K562 (cell line): ENCODE data around the gene LSM4. TPM values are rescaled to one million over a fixed set of nuclear protein-coding genes. Genes with fewer than 3 reads are reported as not detected.

Experiments
- ATAC-seq: fragments of 200-7000 bp; cut with Tn5 transposase; 3 replicates; pipeline ENCODE4 v1.9.1; 2020; ENCODE audit warnings: moderate library complexity
- BruUV-seq: library from RNA; stranded (reverse); fragments of 400-500 nt; replicated peaks from 2 replicates; lab custom pipeline; 2021; lab: Mats Ljungman, UMichigan
- CTCF ChIA-PET: fragments of 300-600 bp; formaldehyde crosslinking; extraction: SDS; loops from one replicate; lab custom pipeline; 2021; ENCODE audit warnings: low intra/inter-chr PET ratio; lab: Yijun Ruan, JAX
- POLR2A ChIA-PET: fragments of 300-600, 350-650 bp; sonication (Branson Sonifier 250); formaldehyde crosslinking; extraction: SDS; loops from one replicate; lab custom pipeline; 2021; ENCODE audit warnings: antibody characterized with exemption, inconsistent platforms; lab: Yijun Ruan, JAX
- DNase-seq, 4 experiments: peaks; one replicate each; pipeline versions ENCODE4 v3.0.0 to v3.0.0-alpha.2; 2011 to 2018; ENCODE audit warnings: low spot score in 3 of 4, mixed read lengths in 3 of 4; ENCODE audit errors: extremely low read depth in 1 of 4
- FAIRE-seq: peaks from 2 replicates; lab custom pipeline; 2011; peaks lifted over from hg19 to GRCh38; lab: Jason Lieb, UNC
- H2AFZ ChIP-seq: 2 replicates; pipeline ENCODE4 v1.6.0; 2011; ENCODE audit warnings: low read depth, low read length, control low read depth, inconsistent platforms
- H3K27ac ChIP-seq: fragments of 200-600 bp; 3 replicates; pipeline ENCODE4 v1.8.0; 2011; ENCODE audit warnings: low read depth, mild to moderate bottlenecking, control low read depth, inconsistent platforms, low read length, moderate library complexity, mixed read lengths; ENCODE audit errors: extremely low read depth
- H3K27me3 ChIP-seq, 2 experiments: fragments of 300-600 bp in 1 of 2; 2 replicates in 1 of 2; 3 replicates in 1 of 2; pipeline versions ENCODE4 v1.6.0 to v1.8.0; 2011; ENCODE audit warnings: inconsistent platforms in 2 of 2, low read length in 2 of 2, mild to moderate bottlenecking in 1 of 2, mixed read lengths in 1 of 2, moderate library complexity in 1 of 2; ENCODE audit not compliant: control insufficient read depth in 2 of 2, insufficient read depth in 2 of 2
- H3K36me3 ChIP-seq: fragments of 300-600 bp; 3 replicates; pipeline ENCODE4 v1.8.0; 2011; ENCODE audit warnings: mild to moderate bottlenecking, low read length, inconsistent platforms; ENCODE audit not compliant: control insufficient read depth, insufficient read depth
- H3K4me1 ChIP-seq, 2 experiments: fragments of 200-600 bp in 1 of 2; replicated peaks in 1 of 2; 2 replicates in 1 of 2; 3 replicates in 1 of 2; pipeline versions ENCODE4 v1.5.1 to v1.8.0; 2011; ENCODE audit warnings: inconsistent platforms in 2 of 2, low read length in 2 of 2, mild to moderate bottlenecking in 1 of 2, mixed read lengths in 1 of 2, moderate library complexity in 1 of 2; ENCODE audit not compliant: control insufficient read depth in 2 of 2, insufficient read depth in 2 of 2
- H3K4me2 ChIP-seq: 2 replicates; pipeline ENCODE4 v1.6.1; 2011; ENCODE audit warnings: low read length, control low read depth, inconsistent platforms, mixed read lengths; ENCODE audit not compliant: insufficient read depth
- H3K4me3 ChIP-seq: fragments of 200-600 bp; sonication (generic), shearing (Covaris generic); 2 replicates; pipeline ENCODE4 v1.5.1; 2016; ENCODE audit warnings: control low read depth, inconsistent platforms
- H3K79me2 ChIP-seq: fragments of 200-600 bp; 3 replicates; pipeline ENCODE4 v1.8.0; 2011; ENCODE audit warnings: low read length, inconsistent platforms; ENCODE audit not compliant: control insufficient read depth, insufficient read depth
- H3K9ac ChIP-seq, 2 experiments: 2 replicates each; pipeline versions ENCODE4 v1.6.0 to v1.6.1; 2011; ENCODE audit warnings: low read depth in 2 of 2, low read length in 2 of 2, control low read depth in 1 of 2, inconsistent platforms in 1 of 2, mild to moderate bottlenecking in 1 of 2, mixed read lengths in 1 of 2; ENCODE audit not compliant: insufficient read depth in 1 of 2
- H3K9me1 ChIP-seq: one replicate; pipeline ENCODE4 v1.6.0; 2011; ENCODE audit warnings: inconsistent platforms, mild to moderate bottlenecking, low read length, moderate library complexity; ENCODE audit not compliant: control insufficient read depth, insufficient read depth
- H3K9me3 ChIP-seq: replicated peaks from 2 replicates; pipeline ENCODE4 v1.5.1; 2011; ENCODE audit warnings: low read depth, low read length, inconsistent platforms; ENCODE audit not compliant: control insufficient read depth, insufficient read depth
- H4K20me1 ChIP-seq: replicated peaks from 2 replicates; pipeline ENCODE4 v1.6.1; 2011; ENCODE audit warnings: low read length, inconsistent platforms, mixed read lengths; ENCODE audit not compliant: control insufficient read depth, insufficient read depth
- ADNP ChIP-seq: fragments of 200-800 bp; sonication (Bioruptor generic); IDR thresholded peaks from 2 replicates; pipeline ENCODE4 v1.6.1; 2016; ENCODE audit warnings: missing genetic modification characterization, missing compliant biosample characterization
- BCOR ChIP-seq: fragments of 450-650 bp; IDR thresholded peaks from 2 replicates; pipeline ENCODE4 v1.6.1; 2016
- BDP1 ChIP-seq: IDR thresholded peaks from 3 replicates; pipeline ENCODE4 v1.6.1; 2011; ENCODE audit not compliant: insufficient read length, insufficient read depth
- CBFA2T2 ChIP-seq: fragments of 450-650 bp; conservative IDR thresholded peaks from 2 replicates; pipeline ENCODE4 v1.6.1; 2017; ENCODE audit warnings: mild to moderate bottlenecking
- CBFA2T3 ChIP-seq: fragments of 450-650 bp; IDR thresholded peaks from 2 replicates; pipeline ENCODE4 v1.6.1; 2017
- EHMT2 ChIP-seq: fragments of 450-650 bp; IDR thresholded peaks from 2 replicates; pipeline ENCODE4 v1.6.1; 2018; ENCODE audit warnings: antibody characterized with exemption
- KAT8 ChIP-seq: fragments of 450-650 bp; IDR thresholded peaks from 2 replicates; pipeline ENCODE4 v1.6.1; 2016; ENCODE audit warnings: low read depth, mild to moderate bottlenecking
- MEF2D ChIP-seq: conservative IDR thresholded peaks from 2 replicates; pipeline ENCODE4 v1.6.1; 2016; ENCODE audit warnings: low read depth, missing genetic modification characterization, missing compliant biosample characterization
- PTBP1 ChIP-seq: fragments of 200-400 bp; formaldehyde crosslinking; IDR thresholded peaks from 2 replicates; pipeline ENCODE4 v1.6.1; 2017; ENCODE audit warnings: low read depth, low read length
- RBM25 ChIP-seq: fragments of 200-400 bp; formaldehyde crosslinking; IDR thresholded peaks from 2 replicates; pipeline ENCODE4 v1.6.1; 2018; ENCODE audit warnings: low read length, low read depth, moderate library complexity; ENCODE audit not compliant: severe bottlenecking
- SRF ChIP-seq, 2 experiments: fragments of 250-450, 450-650 bp in 1 of 2; sonication (Bioruptor Pico) in 1 of 2; sonication (generic) in 1 of 2; formaldehyde crosslinking; IDR thresholded peaks; 2 replicates each; pipeline versions ENCODE4 v1.5.0 to v1.5.1; 2020 to 2022; ENCODE audit warnings: mild to moderate bottlenecking in 1 of 2, missing genetic modification reagents in 1 of 2
- TBL1XR1 ChIP-seq, 2 experiments: IDR thresholded peaks; 2 replicates each; pipeline ENCODE4 v1.6.1; 2012; ENCODE audit warnings: improper control_type of control experiment in 2 of 2, low read length in 2 of 2, mild to moderate bottlenecking in 1 of 2
- ZNF232 ChIP-seq: sonication (generic); formaldehyde crosslinking; IDR thresholded peaks from 2 replicates; pipeline ENCODE4 v1.8.0; 2022; ENCODE audit warnings: mild to moderate bottlenecking, missing genetic modification reagents
- WGBS: fragments of 100-300 bp; shearing (Covaris generic); methylation state at CpG from one replicate; pipeline ENCODE4 v1.1.6; 2016; ENCODE audit warnings: low coverage, mixed read lengths; ENCODE audit not compliant: insufficient coverage; ENCODE audit errors: missing lambda C conversion rate; 5-methylcytosine and 5-hydroxymethylcytosine counted together
- in situ Hi-C: fragments of 300-500 bp; cut with MboI; formaldehyde crosslinking; loops from 4 replicates; pipeline ENCODE4 v1.15.0; 2018; ENCODE audit warnings: inconsistent platforms, mixed read lengths
- intact Hi-C: fragments of 100-400 bp; cut with micrococcal nuclease; formaldehyde crosslinking; loops from 2 replicates; pipeline ENCODE4 v1.14.2; 2022
- polyA plus RNA-seq, 8 experiments: library from polyadenylated mRNA; depleted of rRNA in 4 of 8; stranded (reverse) in 5 of 8; unstranded in 3 of 8; fragments of >200 nt; fragmentation: Nextera tagmentation in 2 of 8; fragmentation: Illumina TruSeq in 1 of 8; extraction: Ambion mirVana in 2 of 8; extraction: Trizol in 1 of 8; gene quantifications; 2 replicates each; pipeline versions ENCODE4 v1.2.1 to v1.2.3, GENCODE V29; 2011 to 2014; ENCODE audit warnings: inconsistent platforms in 1 of 8, missing spikeins in 1 of 8
- total RNA-seq, 7 experiments: library from RNA; depleted of rRNA in 6 of 7; stranded (reverse); fragments of >200 nt in 6 of 7; fragmentation: Illumina TruSeq in 2 of 7; extraction: Trizol in 2 of 7; gene quantifications; 2 replicates each; pipeline versions ENCODE4 v1.2.1 to v1.2.3, GENCODE V29; 2011 to 2021; ENCODE audit warnings: low replicate concordance in 1 of 7
- TF ChIP-seq, protein P1 (sequence below): sonication (generic); formaldehyde crosslinking; IDR thresholded peaks from 2 replicates; pipeline ENCODE4 v1.8.0; 2022; ENCODE audit warnings: mild to moderate bottlenecking, missing genetic modification reagents
- TF ChIP-seq, protein P2 (sequence below): sonication (generic); formaldehyde crosslinking; IDR thresholded peaks from 2 replicates; pipeline ENCODE4 v1.8.1; 2022; ENCODE audit warnings: missing genetic modification reagents

Gene LSM4
- total and polyA plus RNA-seq, 9 of the 15 experiments (the other 6 are each of a cell fraction or from before 2014, with no cell fraction given), result 11.9 to 763 (median 202) TPM

DNA sequence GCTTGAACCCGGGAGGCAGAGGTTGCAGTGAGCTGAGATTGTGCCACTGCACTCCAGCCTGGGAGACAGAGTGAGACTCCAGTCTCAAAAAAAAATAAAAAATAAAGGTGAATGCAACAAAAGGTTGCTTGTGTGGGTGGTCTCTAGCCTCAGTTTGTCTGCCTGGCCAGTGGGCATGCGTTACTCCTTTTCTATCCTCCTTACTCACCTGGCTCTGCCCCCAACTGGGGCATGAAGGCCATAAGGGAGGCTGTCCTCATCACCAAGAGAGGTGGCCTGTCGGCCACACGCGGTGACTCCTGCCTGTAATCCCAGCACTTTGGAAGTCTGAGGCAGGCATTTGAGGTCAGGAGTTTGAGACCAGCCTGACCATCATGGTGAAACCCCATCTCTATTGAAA, 39.5 kb downstream of the LSM4 start:
- no peak overlapping the region for H2AFZ ChIP-seq
- peaks cover 38% of the 10 kb centered on the region for H3K79me2 ChIP-seq
- 84% methylated on average over 5 of the region's 5 CpGs for WGBS
- H3K27me3 ChIP-seq, result no peaks in the 10 kb centered on the region
- no peak overlapping the region for H3K4me2 ChIP-seq
- TF ChIP-seq BCOR, result 0 out of 2 replicates have a peak, but pooled peaks have one; percentile 6
- 0 out of 2 replicates have a peak, but pooled peaks have one; percentile 4 for TF ChIP-seq ADNP
- no peak for TF ChIP-seq ZNF232 (CRISPR knock-in tag)
- peak; percentile 6 for TF ChIP-seq RBM25
- H4K20me1 ChIP-seq, result peaks cover 21% of the 10 kb centered on the region
- peaks cover 7% of the 10 kb centered on the region for H3K9me1 ChIP-seq
- H3K36me3 ChIP-seq, result peaks cover 14% of the 10 kb centered on the region
- intact Hi-C loops (no loop called here), in situ Hi-C loops (no loop called here)
- H3K9me3 ChIP-seq, result no peaks in the 10 kb centered on the region
- peaks cover 16 to 56% of the 10 kb centered on the region in 2 experiments for H3K4me1 ChIP-seq
- ChIA-PET CTCF (interaction anchor here (0.6 kb wide), 1 partner anchor 20 kb away, joined by 3 read pairs; no protein-coding TSS in a partner anchor), POLR2A (no interaction called here)
- no peak overlapping the region for H3K9ac ChIP-seq
- no peak for ATAC-seq
- DNase-seq, result no peak
- no peak overlapping the region; the same call in 2 of the 3 replicates for H3K27ac ChIP-seq
- no TSS peak for BruUV-seq
- H3K4me3 ChIP-seq, result no peak overlapping the region
- FAIRE-seq, result no peak

DNA sequence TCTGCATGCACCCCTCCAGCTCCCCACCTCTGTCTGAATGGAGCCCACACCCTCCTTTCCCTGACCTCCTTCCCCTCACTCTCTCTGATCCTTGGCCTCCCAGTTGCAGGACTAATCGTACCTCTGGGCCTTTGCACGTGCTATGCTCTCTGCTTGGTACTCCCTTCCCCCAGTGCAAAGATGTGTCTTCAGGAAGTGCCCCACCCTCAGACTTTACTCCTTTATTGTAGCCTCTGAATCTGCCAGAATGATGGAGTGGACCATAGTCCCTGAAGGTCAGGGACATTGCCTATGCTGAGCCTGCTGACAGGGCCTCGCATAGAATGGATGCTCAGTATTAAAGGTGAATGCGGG, 40.1 kb downstream of the LSM4 start:
- Histone ChIP-seq H3K4me1 (peaks cover 21 to 57% of the 10 kb centered on the region in 2 experiments), H3K9ac (peak overlapping the region; percentile 95 to 99; a peak in 3 of 4 replicates), H3K4me2 (peak overlapping the region; percentile 95), H3K27ac (peak overlapping the region; percentile 100), H4K20me1 (peaks cover 26% of the 10 kb centered on the region), H3K79me2 (peaks cover 44% of the 10 kb centered on the region), H3K9me3 (no peaks in the 10 kb centered on the region), H3K27me3 (no peaks in the 10 kb centered on the region), H3K4me3 (peak overlapping the region; percentile 50), H2AFZ (no peak overlapping the region; the same call in 1 of the 2 replicates), H3K9me1 (peaks cover 12% of the 10 kb centered on the region), H3K36me3 (peaks cover 19% of the 10 kb centered on the region)
- ATAC-seq, result no peak
- DNase-seq, result peak in 2 of 4 experiments; percentile 39 to 80
- intact Hi-C loops, result no loop called here
- ChIA-PET POLR2A (interaction anchor here (1.8 to 6.0 kb wide), 5 partner anchors 10 to 106 kb away, joined by 10 to 122 read pairs (median 106); partner anchors contain the start of gene PGPEP1), CTCF (interaction anchor here (0.6 kb wide), 1 partner anchor 20 kb away, joined by 3 read pairs; no protein-coding TSS in a partner anchor)
- no TSS peak for BruUV-seq
- FAIRE-seq, result peak; percentile 6
- in situ Hi-C loops, result no loop called here
- 40% methylated on average over 4 of the region's 4 CpGs for WGBS
- TF ChIP-seq MEF2D (tag), result no peak
- TF ChIP-seq, protein P1, sequence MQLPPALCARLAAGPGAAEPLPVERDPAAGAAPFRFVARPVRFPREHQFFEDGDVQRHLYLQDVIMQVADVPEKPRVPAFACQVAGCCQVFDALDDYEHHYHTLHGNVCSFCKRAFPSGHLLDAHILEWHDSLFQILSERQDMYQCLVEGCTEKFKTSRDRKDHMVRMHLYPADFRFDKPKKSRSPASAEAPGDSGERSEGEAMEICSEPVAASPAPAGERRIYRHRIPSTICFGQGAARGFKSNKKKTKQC (CRISPR knock-in tag), result no peak
- no peak for TF ChIP-seq KAT8
- TF ChIP-seq CBFA2T3, result 0 out of 2 replicates have a peak, but pooled peaks have one; percentile 8
- TF ChIP-seq TBL1XR1 (IDR thresholded peaks at IDR 0.05; ENCODE audit: low read length in 2 of 2), result no peak
- no peak for TF ChIP-seq BDP1
- peak; percentile 88; the same call in 1 of the 2 replicates for TF ChIP-seq PTBP1
- TF ChIP-seq SRF (CRISPR knock-in tag; IDR thresholded peaks at IDR 0.05), result no peak
- TF ChIP-seq, protein P2, sequence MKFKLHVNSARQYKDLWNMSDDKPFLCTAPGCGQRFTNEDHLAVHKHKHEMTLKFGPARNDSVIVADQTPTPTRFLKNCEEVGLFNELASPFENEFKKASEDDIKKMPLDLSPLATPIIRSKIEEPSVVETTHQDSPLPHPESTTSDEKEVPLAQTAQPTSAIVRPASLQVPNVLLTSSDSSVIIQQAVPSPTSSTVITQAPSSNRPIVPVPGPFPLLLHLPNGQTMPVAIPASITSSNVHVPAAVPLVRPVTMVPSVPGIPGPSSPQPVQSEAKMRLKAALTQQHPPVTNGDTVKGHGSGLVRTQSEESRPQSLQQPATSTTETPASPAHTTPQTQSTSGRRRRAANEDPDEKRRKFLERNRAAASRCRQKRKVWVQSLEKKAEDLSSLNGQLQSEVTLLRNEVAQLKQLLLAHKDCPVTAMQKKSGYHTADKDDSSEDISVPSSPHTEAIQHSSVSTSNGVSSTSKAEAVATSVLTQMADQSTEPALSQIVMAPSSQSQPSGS (CRISPR knock-in tag), result no peak
- TF ChIP-seq EHMT2, result peak; percentile 28; the same call in 1 of the 2 replicates
- no peak for TF ChIP-seq CBFA2T2
